Measurements from ENCODE around the gene PGM2. TPM values are rescaled to one million over a fixed set of nuclear protein-coding genes. Genes with fewer than 3 reads are reported as not detected.
A peak's percentile ranks its signal among the peaks of the same experiment; 100 is the strongest.

PGM2 gene
- 8.1 TPM for polyA plus RNA-seq (2013, experiment 1 of 2)
- 8.5 TPM for polyA plus RNA-seq (2013, experiment 2 of 2)

GRCh38 chr4:37826295-37827029 is at the start of gene PGM2:
TSS of gene PGM2 (plus strand) at chr4:37826686. CDS start at chr4:37826733, 47 bp downstream.
- peak within 1 kb of the TSS; percentile 76 for H3K18ac ChIP-seq (ENCODE audit: low read length)
- no peaks in the 10 kb centered on the region for H3K9me3 ChIP-seq (replicated peaks in 1 of 2; ENCODE audit: control insufficient read depth in 2 of 2, insufficient read depth in 1 of 2, low read depth in 1 of 2, low read length in 2 of 2)
- no peak within 1 kb of the TSS for H4K8ac ChIP-seq (ENCODE audit: low read depth, low read length)
- peak within 1 kb of the TSS; percentile 97 for H3K4me2 ChIP-seq (ENCODE audit: insufficient read depth, low read length, poor library complexity, severe bottlenecking)
- H2BK12ac ChIP-seq (ENCODE audit: low read length), result no peak within 1 kb of the TSS
- DNase-seq (ENCODE audit: low spot score), result peak; percentile 77
- peak within 1 kb of the TSS; percentile 90 to 96 for H3K4me3 ChIP-seq (ENCODE audit: low read length in 2 of 2)
- no CpG with 5 or more reads among the region's 57 CpGs for WGBS, 2 donors (ENCODE audit: extremely low coverage in 2 of 2, insufficient read length in 2 of 2, insufficient replicate concordance in 1 of 2)
- H3K79me1 ChIP-seq (ENCODE audit: low read depth, low read length), result no peaks in the 10 kb centered on the region
- peak within 1 kb of the TSS; percentile 64 for H2AK5ac ChIP-seq (ENCODE audit: low read depth, low read length)
- no peak within 1 kb of the TSS for H3K27ac ChIP-seq (replicated peaks; ENCODE audit: low read length)
- H2BK5ac ChIP-seq (ENCODE audit: low read length), result peak within 1 kb of the TSS; percentile 7
- peak within 1 kb of the TSS; percentile 87 for H3K23ac ChIP-seq (ENCODE audit: low read depth, low read length, poor library complexity)
- H3K4me1 ChIP-seq (ENCODE audit: control insufficient read depth in 2 of 2, insufficient read depth in 1 of 2, low read depth in 1 of 2, low read length in 2 of 2), result peaks cover 5 to 7% of the 10 kb centered on the region in 2 donors
- H3K9ac ChIP-seq (ENCODE audit: low read depth, low read length, poor library complexity), result peak within 1 kb of the TSS; percentile 95
- H2BK120ac ChIP-seq (ENCODE audit: low read depth, low read length), result peak within 1 kb of the TSS; percentile 37
- H4K91ac ChIP-seq (ENCODE audit: low read depth, low read length, poor library complexity), result peak within 1 kb of the TSS; percentile 40
- peak within 1 kb of the TSS; percentile 98 for H2AFZ ChIP-seq (ENCODE audit: low read length)
- no peak within 1 kb of the TSS for H3K4ac ChIP-seq (ENCODE audit: low read length)
- peaks cover 0 to 2% (median 0%) of the 10 kb centered on the region in 3 experiments for H3K27me3 ChIP-seq (ENCODE audit: control insufficient read depth in 3 of 3, insufficient read depth in 3 of 3, low read depth in 1 of 3, low read length in 3 of 3)
- H3K14ac ChIP-seq (ENCODE audit: low read length), result no peak within 1 kb of the TSS
- H3K36me3 ChIP-seq (replicated peaks in 1 of 2; ENCODE audit: control insufficient read depth in 2 of 2, insufficient read depth in 2 of 2, low read length in 2 of 2), result peaks cover 2 to 17% of the 10 kb centered on the region in 2 donors
- peak within 1 kb of the TSS; percentile 53 for H2BK15ac ChIP-seq (ENCODE audit: low read length)

- DNase-seq (ENCODE audit: low spot score), result no peak
- H3K27me3 ChIP-seq (ENCODE audit: control insufficient read depth in 3 of 3, insufficient read depth in 3 of 3, low read depth in 1 of 3, low read length in 3 of 3), result no peaks in the 10 kb centered on the region
Measured at GRCh38 chr4:37779896-37780295, 46.6 kb upstream of the PGM2 start.

DNA sequence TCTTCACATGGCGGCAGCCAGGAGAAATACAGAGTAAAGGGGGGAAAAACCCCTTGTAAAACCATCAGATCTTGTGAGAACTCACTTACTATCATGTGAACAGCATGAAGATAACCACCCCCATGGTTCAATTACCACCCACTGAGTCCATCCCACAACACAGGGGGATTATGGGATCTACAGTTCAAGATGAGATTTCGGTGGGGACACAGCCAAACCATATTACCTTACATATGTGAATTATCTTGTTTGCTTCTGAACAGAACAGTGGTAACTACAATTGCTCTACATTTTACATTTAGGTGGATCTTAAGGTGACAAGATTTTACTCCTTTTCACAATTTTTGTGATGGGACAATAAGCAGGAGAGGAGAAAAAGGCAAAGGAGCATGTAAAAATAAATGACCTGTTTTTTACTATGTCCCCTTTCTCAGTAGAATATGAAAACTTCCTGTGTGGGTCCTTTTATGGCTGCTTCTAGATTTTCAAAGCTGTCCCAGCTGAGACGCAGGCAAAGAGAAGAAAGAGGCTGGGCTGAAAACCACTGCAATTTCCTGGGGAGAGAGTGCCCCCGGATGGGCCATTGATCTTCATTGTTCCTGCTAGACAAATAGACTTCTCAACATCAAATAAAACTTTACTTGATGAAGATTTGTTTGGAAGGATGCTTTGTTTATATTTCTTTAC is 45.9 kb upstream of the PGM2 start:
- no peak overlapping the region for H3K14ac ChIP-seq (ENCODE audit: low read length)
- H3K18ac ChIP-seq (ENCODE audit: low read length), result no peak overlapping the region
- H2BK12ac ChIP-seq (ENCODE audit: low read length), result no peak overlapping the region
- no peak overlapping the region for H4K8ac ChIP-seq (ENCODE audit: low read depth, low read length)
- no peak overlapping the region for H4K91ac ChIP-seq (ENCODE audit: low read depth, low read length, poor library complexity)
- H3K79me1 ChIP-seq (ENCODE audit: low read depth, low read length), result no peaks in the 10 kb centered on the region
- H2AK5ac ChIP-seq (ENCODE audit: low read depth, low read length), result no peak overlapping the region
- H2AFZ ChIP-seq (ENCODE audit: low read length), result peak overlapping the region; percentile 17
- no peak overlapping the region for H3K4me3 ChIP-seq (ENCODE audit: low read length in 2 of 2)
- H2BK15ac ChIP-seq (ENCODE audit: low read length), result no peak overlapping the region
- no peak overlapping the region for H3K27ac ChIP-seq (replicated peaks; ENCODE audit: low read length)
- H3K4me2 ChIP-seq (ENCODE audit: insufficient read depth, low read length, poor library complexity, severe bottlenecking), result no peak overlapping the region
- H2BK120ac ChIP-seq (ENCODE audit: low read depth, low read length), result no peak overlapping the region
- no peak overlapping the region for H3K9ac ChIP-seq (ENCODE audit: low read depth, low read length, poor library complexity)
- no peak for DNase-seq (ENCODE audit: low spot score)
- H3K4me1 ChIP-seq (ENCODE audit: control insufficient read depth in 2 of 2, insufficient read depth in 1 of 2, low read depth in 1 of 2, low read length in 2 of 2), result peaks cover 4 to 9% of the 10 kb centered on the region in 2 donors
- no peak overlapping the region for H3K23ac ChIP-seq (ENCODE audit: low read depth, low read length, poor library complexity)
- H3K4ac ChIP-seq (ENCODE audit: low read length), result no peak overlapping the region
- no CpG with 5 or more reads among the region's 4 CpGs for WGBS, 2 donors (ENCODE audit: extremely low coverage in 2 of 2, insufficient read length in 2 of 2, insufficient replicate concordance in 1 of 2)
- H3K27me3 ChIP-seq (ENCODE audit: control insufficient read depth in 3 of 3, insufficient read depth in 3 of 3, low read depth in 1 of 3, low read length in 3 of 3), result no peaks in the 10 kb centered on the region
- no peak overlapping the region for H2BK5ac ChIP-seq (ENCODE audit: low read length)
- H3K36me3 ChIP-seq (replicated peaks in 1 of 2; ENCODE audit: control insufficient read depth in 2 of 2, insufficient read depth in 2 of 2, low read length in 2 of 2), result no peaks in the 10 kb centered on the region
- H3K9me3 ChIP-seq (replicated peaks in 1 of 2; ENCODE audit: control insufficient read depth in 2 of 2, insufficient read depth in 1 of 2, low read depth in 1 of 2, low read length in 2 of 2), result peaks cover 2 to 5% of the 10 kb centered on the region in 2 donors

More at GRCh38 chr4:37779896-37780295, 46.6 kb upstream of the PGM2 start:
- H2BK5ac ChIP-seq (ENCODE audit: low read length), result no peak overlapping the region
- no peak overlapping the region for H3K14ac ChIP-seq (ENCODE audit: low read length)
- H2AK5ac ChIP-seq (ENCODE audit: low read depth, low read length), result no peak overlapping the region
- H4K91ac ChIP-seq (ENCODE audit: low read depth, low read length, poor library complexity), result no peak overlapping the region
- H3K4ac ChIP-seq (ENCODE audit: low read length), result no peak overlapping the region
- H3K36me3 ChIP-seq (replicated peaks in 1 of 2; ENCODE audit: control insufficient read depth in 2 of 2, insufficient read depth in 2 of 2, low read length in 2 of 2), result no peaks in the 10 kb centered on the region
- H2AFZ ChIP-seq (ENCODE audit: low read length), result no peak overlapping the region
- no peak overlapping the region for H2BK120ac ChIP-seq (ENCODE audit: low read depth, low read length)
- no peak overlapping the region for H2BK12ac ChIP-seq (ENCODE audit: low read length)
- peaks cover 3 to 9% of the 10 kb centered on the region in 2 donors for H3K4me1 ChIP-seq (ENCODE audit: control insufficient read depth in 2 of 2, insufficient read depth in 1 of 2, low read depth in 1 of 2, low read length in 2 of 2)
- H4K8ac ChIP-seq (ENCODE audit: low read depth, low read length), result no peak overlapping the region
- H2BK15ac ChIP-seq (ENCODE audit: low read length), result no peak overlapping the region
- no peak overlapping the region for H3K9ac ChIP-seq (ENCODE audit: low read depth, low read length, poor library complexity)
- no peak overlapping the region for H3K4me2 ChIP-seq (ENCODE audit: insufficient read depth, low read length, poor library complexity, severe bottlenecking)
- no peak overlapping the region for H3K18ac ChIP-seq (ENCODE audit: low read length)
- no peaks in the 10 kb centered on the region for H3K79me1 ChIP-seq (ENCODE audit: low read depth, low read length)
- no peak overlapping the region for H3K27ac ChIP-seq (replicated peaks; ENCODE audit: low read length)
- H3K4me3 ChIP-seq (ENCODE audit: low read length in 2 of 2), result no peak overlapping the region
- H3K9me3 ChIP-seq (replicated peaks in 1 of 2; ENCODE audit: control insufficient read depth in 2 of 2, insufficient read depth in 1 of 2, low read depth in 1 of 2, low read length in 2 of 2), result peaks cover 2 to 5% of the 10 kb centered on the region in 2 donors
- no peak overlapping the region for H3K23ac ChIP-seq (ENCODE audit: low read depth, low read length, poor library complexity)

DNA sequence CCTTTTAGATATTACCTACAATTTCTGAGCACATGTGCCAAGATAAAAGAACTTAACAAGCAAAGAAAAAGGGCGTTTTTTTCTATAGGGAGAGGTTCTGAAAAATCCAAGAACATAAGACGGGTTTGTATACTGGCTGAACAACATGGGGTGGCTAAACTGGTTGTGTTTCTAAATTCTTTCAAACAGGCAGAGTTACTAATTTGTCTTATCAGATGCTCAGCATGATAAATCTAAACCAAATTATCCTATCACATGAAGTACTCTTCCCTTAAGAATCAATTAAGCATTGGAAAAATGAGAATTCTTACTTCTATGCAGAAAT is 45.4 kb upstream of the PGM2 start:
- Histone ChIP-seq H2BK15ac (ENCODE audit: low read length) (no peak overlapping the region), H4K8ac (ENCODE audit: low read depth, low read length) (no peak overlapping the region), H3K4me2 (ENCODE audit: insufficient read depth, low read length, poor library complexity, severe bottlenecking) (no peak overlapping the region), H3K14ac (ENCODE audit: low read length) (no peak overlapping the region), H3K36me3 (replicated peaks in 1 of 2; ENCODE audit: control insufficient read depth in 2 of 2, insufficient read depth in 2 of 2, low read length in 2 of 2) (no peaks in the 10 kb centered on the region), H3K23ac (ENCODE audit: low read depth, low read length, poor library complexity) (no peak overlapping the region), H3K4me1 (ENCODE audit: control insufficient read depth in 2 of 2, insufficient read depth in 1 of 2, low read depth in 1 of 2, low read length in 2 of 2) (peaks cover 4 to 9% of the 10 kb centered on the region in 2 donors), H2BK12ac (ENCODE audit: low read length) (no peak overlapping the region), H3K18ac (ENCODE audit: low read length) (no peak overlapping the region), H3K27me3 (ENCODE audit: control insufficient read depth in 3 of 3, insufficient read depth in 3 of 3, low read depth in 1 of 3, low read length in 3 of 3) (no peaks in the 10 kb centered on the region), H2BK5ac (ENCODE audit: low read length) (no peak overlapping the region), H3K9ac (ENCODE audit: low read depth, low read length, poor library complexity) (no peak overlapping the region), H2BK120ac (ENCODE audit: low read depth, low read length) (no peak overlapping the region), H3K27ac (replicated peaks; ENCODE audit: low read length) (no peak overlapping the region), H3K79me1 (ENCODE audit: low read depth, low read length) (no peaks in the 10 kb centered on the region), H2AK5ac (ENCODE audit: low read depth, low read length) (no peak overlapping the region), H4K91ac (ENCODE audit: low read depth, low read length, poor library complexity) (no peak overlapping the region), H2AFZ (ENCODE audit: low read length) (peak overlapping the region; percentile 17), H3K4ac (ENCODE audit: low read length) (no peak overlapping the region), H3K9me3 (replicated peaks in 1 of 2; ENCODE audit: control insufficient read depth in 2 of 2, insufficient read depth in 1 of 2, low read depth in 1 of 2, low read length in 2 of 2) (peaks cover 2 to 5% of the 10 kb centered on the region in 2 donors), H3K4me3 (ENCODE audit: low read length in 2 of 2) (no peak overlapping the region)
- no peak for DNase-seq (ENCODE audit: low spot score)
- no CpG with 5 or more reads among the region's 2 CpGs for WGBS, 2 donors (ENCODE audit: extremely low coverage in 2 of 2, insufficient read length in 2 of 2, insufficient replicate concordance in 1 of 2)

Data from neuronal stem cell (in vitro differentiated cells).